RWPE2 (cell line): Measurements from ENCODE around the gene LINC00237.

Experiments used
- ATAC-seq: fragments of 200-7000 bp; cut with Tn5 transposase; 3 replicates; pipeline ENCODE4 v1.9.1; 2021; ENCODE audit warnings: low read depth
- DNase-seq: peaks from one replicate; pipeline ENCODE4 v3.0.0-alpha.2; 2020; ENCODE audit warnings: low spot score
- H3K27ac ChIP-seq: fragments of 450-650 bp; 2 replicates; pipeline ENCODE4 v1.5.1; 2017; ENCODE audit warnings: mild to moderate bottlenecking; ENCODE audit not compliant: poor library complexity, severe bottlenecking
- H3K27me3 ChIP-seq: fragments of 250-450 bp; sonication (Bioruptor Pico); 2 replicates; pipeline ENCODE4 v1.5.1; 2021; ENCODE audit warnings: mild to moderate bottlenecking, moderate library complexity; ENCODE audit not compliant: insufficient read depth, poor library complexity, severe bottlenecking
- H3K36me3 ChIP-seq: fragments of 250-450 bp; sonication (Bioruptor Pico); 2 replicates; pipeline ENCODE4 v1.5.1; 2020; ENCODE audit warnings: low read depth, mild to moderate bottlenecking, moderate library complexity
- H3K4me1 ChIP-seq: fragments of 250-450 bp; sonication (Bioruptor Pico); 2 replicates; pipeline ENCODE4 v1.5.1; 2021; ENCODE audit warnings: mild to moderate bottlenecking, moderate library complexity; ENCODE audit not compliant: insufficient read depth, poor library complexity, severe bottlenecking
- H3K4me3 ChIP-seq: fragments of 250-450 bp; sonication (Bioruptor Pico); 2 replicates; pipeline ENCODE4 v1.5.1; 2021; ENCODE audit warnings: mild to moderate bottlenecking, moderate library complexity; ENCODE audit not compliant: severe bottlenecking
- H3K9me3 ChIP-seq: fragments of 250-450 bp; sonication (Bioruptor Pico); 2 replicates; pipeline ENCODE4 v1.5.1; 2021; ENCODE audit warnings: mild to moderate bottlenecking, moderate library complexity; ENCODE audit not compliant: severe bottlenecking
- CTCF ChIP-seq: fragments of 450-650 bp; IDR thresholded peaks from one replicate; pipeline ENCODE4 v1.5.1; 2017; ENCODE audit warnings: mild to moderate bottlenecking, moderate library complexity; ENCODE audit not compliant: poor library complexity, severe bottlenecking

The LINC00237 gene

GRCh38 chr20:21133917-21134622 is 27.9 kb upstream of the LINC00237 start:
- H3K4me3 ChIP-seq: no peak overlapping the region
- H3K4me1 ChIP-seq: no peaks in the 10 kb centered on the region
- peaks cover 5% of the 10 kb centered on the region for H3K36me3 ChIP-seq
- no peak for ATAC-seq
- no peaks in the 10 kb centered on the region for H3K27me3 ChIP-seq
- DNase-seq: no peak
- H3K9me3 ChIP-seq: no peaks in the 10 kb centered on the region
- no peak for TF ChIP-seq CTCF
- no peak overlapping the region for H3K27ac ChIP-seq

- ATAC-seq (no peak), DNase-seq (no peak)
- TF ChIP-seq CTCF: no peak
- Histone ChIP-seq H3K27ac (no peak overlapping the region), H3K9me3 (no peaks in the 10 kb centered on the region), H3K27me3 (no peaks in the 10 kb centered on the region), H3K36me3 (peaks cover 5% of the 10 kb centered on the region), H3K4me3 (no peak overlapping the region), H3K4me1 (no peaks in the 10 kb centered on the region)
These were observed 27.2 kb upstream of the LINC00237 start for GRCh38 chr20:21133404-21133803.

- no peak for DNase-seq
- no peak for ATAC-seq
- Histone ChIP-seq H3K27me3 (no peaks in the 10 kb centered on the region), H3K36me3 (peaks cover 5% of the 10 kb centered on the region), H3K9me3 (no peaks in the 10 kb centered on the region), H3K4me1 (no peaks in the 10 kb centered on the region), H3K27ac (no peak overlapping the region), H3K4me3 (no peak overlapping the region)
- no peak for TF ChIP-seq CTCF
These were observed 23.7 kb upstream of the LINC00237 start for GRCh38 chr20:21129861-21130260.

- Histone ChIP-seq H3K36me3 (peaks cover under 1% of the 10 kb centered on the region), H3K4me3 (no peak overlapping the region), H3K9me3 (no peaks in the 10 kb centered on the region), H3K4me1 (no peaks in the 10 kb centered on the region), H3K27me3 (no peaks in the 10 kb centered on the region), H3K27ac (no peak overlapping the region)
- DNase-seq: no peak
- no peak for ATAC-seq
- no peak for TF ChIP-seq CTCF
These were observed 21.2 kb upstream of the LINC00237 start for GRCh38 chr20:21127201-21127981.

- ATAC-seq (no peak), DNase-seq (no peak)
- no peak overlapping the region for H3K27ac ChIP-seq
- peak overlapping the region; percentile 71 for H3K4me3 ChIP-seq
- no peaks in the 10 kb centered on the region for H3K27me3 ChIP-seq
- H3K9me3 ChIP-seq: no peaks in the 10 kb centered on the region
- TF ChIP-seq CTCF: no peak
- no peaks in the 10 kb centered on the region for H3K4me1 ChIP-seq
- no peaks in the 10 kb centered on the region; the same call in 1 of the 2 replicates for H3K36me3 ChIP-seq
These were observed 20.4 kb upstream of the LINC00237 start for GRCh38 chr20:21126581-21126870.
